Measurements from ENCODE around the gene SLC6A3.
"Not testable (repeated sequence)": the region's sequence is repeated elsewhere in the genome, so short reads cannot be mapped to it uniquely, and the experiment has no call there.

The SLC6A3 gene

DNA sequence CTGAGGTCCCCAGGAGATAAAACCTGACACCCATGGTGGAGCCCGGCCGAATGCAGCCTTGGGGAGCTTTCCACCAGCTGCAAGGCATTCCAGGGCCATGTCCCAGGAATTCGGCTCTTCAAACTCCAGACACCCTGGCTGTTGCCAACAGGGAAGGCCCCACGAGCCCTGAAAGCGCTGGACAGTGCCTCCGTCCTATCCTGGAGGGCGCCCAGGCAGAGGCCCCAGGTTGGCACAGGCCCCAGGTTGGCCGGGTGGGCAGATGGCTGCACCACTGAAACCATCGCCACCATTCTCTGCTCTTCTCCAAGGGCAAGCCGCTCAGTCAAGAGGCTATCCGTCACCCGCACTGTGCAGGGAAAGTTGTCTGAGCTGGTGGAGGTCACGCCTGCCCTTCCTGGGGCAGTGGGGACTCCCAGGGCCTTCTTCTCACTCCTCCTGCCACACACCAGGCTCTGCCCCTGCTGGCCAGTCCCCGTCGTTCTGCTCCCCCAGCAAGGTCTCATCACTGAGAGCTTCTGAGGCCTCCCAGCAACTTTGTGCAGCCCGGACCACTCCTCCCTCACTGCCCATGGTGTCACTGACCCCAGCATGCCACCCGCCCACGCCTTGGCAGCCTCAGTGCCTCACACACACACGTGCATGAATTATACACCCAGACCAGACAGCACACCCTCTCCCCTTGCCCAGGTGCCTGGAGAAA is 21.2 kb downstream of the SLC6A3 start:
- no peak for TF ChIP-seq CTCF (IDR thresholded peaks at IDR 0.05; ENCODE audit: low read depth, low read length, missing control alignments)
- no peak for DNase-seq (ENCODE audit: extremely low read depth, low read depth)
- H3K4me3 ChIP-seq (replicated peaks; ENCODE audit: low read depth, low read length), result no peak overlapping the region

DNA sequence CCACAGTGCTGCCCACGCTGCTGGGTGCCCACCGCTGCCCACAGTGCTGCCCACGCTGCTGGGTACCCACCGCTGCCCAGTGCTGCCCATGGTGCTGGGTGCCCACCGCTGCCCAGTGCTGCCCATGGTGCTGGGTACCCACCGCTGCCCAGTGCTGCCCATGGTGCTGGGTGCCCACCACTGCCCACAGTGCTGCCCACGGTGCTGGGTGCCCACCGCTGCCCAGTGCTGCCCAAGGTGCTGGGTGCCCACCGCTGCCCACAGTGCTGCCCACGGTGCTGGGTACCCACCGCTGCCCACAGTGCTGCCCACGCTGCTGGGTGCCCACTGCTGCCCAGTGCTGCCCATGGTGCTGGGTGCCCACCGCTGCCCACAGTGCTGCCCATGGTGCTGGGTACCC is 22.7 kb downstream of the SLC6A3 start:
- not testable (repeated sequence) for DNase-seq (ENCODE audit: extremely low read depth, low read depth); H3K4me3 ChIP-seq (replicated peaks; ENCODE audit: low read depth, low read length)

DNA sequence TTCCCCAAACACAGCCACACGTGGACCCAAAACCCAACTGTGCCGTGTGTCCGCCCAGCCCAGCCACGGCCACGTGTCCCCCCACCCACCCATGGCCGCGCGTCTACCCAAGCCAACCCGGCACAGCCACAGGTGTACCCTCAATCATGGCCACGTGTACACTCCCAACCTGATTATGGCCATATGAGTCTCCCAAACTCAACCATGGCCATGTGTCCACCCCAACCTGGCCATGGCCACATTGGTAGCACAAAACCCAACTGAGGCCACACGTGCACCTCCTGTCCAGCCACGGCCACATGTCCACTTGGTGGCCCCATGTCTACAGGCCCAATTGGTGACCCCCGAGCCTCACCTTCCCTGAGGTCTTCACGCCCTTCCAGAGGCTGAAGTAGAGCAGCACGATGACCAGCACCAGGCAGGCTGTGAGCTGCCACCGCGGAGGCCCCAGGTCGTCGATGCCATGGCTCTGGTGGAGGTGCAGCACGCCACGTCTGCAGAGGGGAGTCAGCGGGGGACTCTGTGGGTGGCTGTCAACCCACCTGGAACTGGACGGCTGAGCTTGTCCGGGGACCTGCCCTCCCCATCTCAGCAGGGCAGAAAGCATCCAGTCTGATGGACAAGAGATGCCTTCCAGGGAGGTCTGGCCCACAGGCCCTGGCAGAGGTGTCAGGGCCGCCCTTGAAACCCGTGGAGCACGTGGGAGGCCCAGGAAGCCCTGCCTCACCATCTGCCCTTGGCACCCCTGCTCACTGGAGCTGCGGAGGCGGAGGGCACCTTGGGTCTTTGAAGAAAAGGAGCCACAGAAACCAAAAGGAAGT is 23.5 kb downstream of the SLC6A3 start:
- H3K4me3 ChIP-seq (replicated peaks; ENCODE audit: low read depth, low read length), result no peak overlapping the region
- no peak for TF ChIP-seq CTCF (IDR thresholded peaks at IDR 0.05; ENCODE audit: low read depth, low read length, missing control alignments)
- no peak for DNase-seq (ENCODE audit: extremely low read depth, low read depth)

DNA sequence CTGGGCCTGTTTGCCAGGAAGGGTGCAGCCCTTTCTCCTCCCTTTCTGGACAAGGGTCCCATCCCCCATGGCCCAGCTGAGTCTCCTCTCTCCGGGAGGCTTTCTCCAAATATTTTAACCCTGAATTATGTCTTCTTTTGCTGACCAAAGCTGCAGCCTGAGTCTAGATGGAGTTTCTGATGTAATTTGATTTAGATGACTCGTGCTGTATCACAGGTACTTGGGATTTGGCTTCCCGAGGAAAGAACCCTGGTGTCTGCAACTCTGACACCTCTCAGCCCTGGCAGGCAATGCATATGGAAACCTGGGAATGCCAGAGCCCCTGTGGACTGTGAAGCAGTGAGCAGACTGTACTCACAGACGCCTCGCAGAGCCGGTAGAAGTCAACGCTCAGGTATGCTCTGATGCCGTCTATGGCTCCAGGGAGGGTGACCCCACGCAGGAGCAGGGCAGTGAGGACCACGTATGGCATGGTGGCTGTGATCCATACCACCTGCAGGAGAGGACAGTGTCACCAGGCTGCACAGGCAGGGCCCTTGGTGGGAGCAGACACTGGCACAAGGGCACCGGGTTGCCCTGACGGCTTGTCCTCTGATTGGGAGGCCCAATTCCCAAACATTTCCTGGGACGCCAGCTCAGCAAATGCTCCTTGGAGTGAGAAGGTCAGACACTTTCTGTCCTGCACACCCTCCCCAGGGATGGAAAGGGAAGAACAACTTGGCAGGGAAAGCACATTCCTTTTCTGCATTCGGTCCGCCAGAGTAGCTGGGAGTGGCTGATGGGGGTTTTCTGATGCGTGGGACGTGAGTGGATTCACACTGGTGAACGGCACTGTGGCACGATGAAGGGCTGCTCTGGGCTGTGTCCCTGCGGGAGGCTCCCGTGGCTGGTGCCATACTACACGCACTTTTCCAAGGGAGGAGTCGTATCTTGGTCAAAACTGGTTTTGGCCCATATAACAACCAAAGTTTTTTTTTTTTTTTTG is 24.7 kb downstream of the SLC6A3 start:
- no peak for TF ChIP-seq CTCF (IDR thresholded peaks at IDR 0.05; ENCODE audit: low read depth, low read length, missing control alignments)

GRCh38 chr5:1419476-1420210 is 25.6 kb downstream of the SLC6A3 start:
- H3K4me3 ChIP-seq (replicated peaks; ENCODE audit: low read depth, low read length), result no peak overlapping the region
- TF ChIP-seq CTCF (IDR thresholded peaks at IDR 0.05; ENCODE audit: low read depth, low read length, missing control alignments), result no peak
- no peak for DNase-seq (ENCODE audit: extremely low read depth, low read depth)

More for the DNA sequence above, 24.7 kb downstream of the SLC6A3 start:
- no peak for DNase-seq (ENCODE audit: extremely low read depth, low read depth)
- H3K4me3 ChIP-seq (replicated peaks; ENCODE audit: low read depth, low read length), result no peak overlapping the region

DNA sequence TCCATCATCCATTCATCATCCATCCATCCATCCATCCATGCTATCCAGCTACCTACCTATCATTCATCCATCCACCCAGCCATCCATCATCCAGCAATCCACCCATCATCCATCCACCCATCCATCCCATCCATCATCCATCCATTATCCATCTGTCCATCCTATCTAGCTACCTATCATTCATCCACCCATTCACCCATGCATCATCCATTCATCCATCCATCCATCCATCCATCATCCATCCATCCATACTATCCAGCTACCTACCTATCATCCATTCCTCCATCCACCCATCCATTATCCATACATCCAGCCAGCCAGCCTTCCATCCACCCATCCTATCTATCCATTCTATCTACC is 26.3 kb downstream of the SLC6A3 start:
- DNase-seq (ENCODE audit: extremely low read depth, low read depth), result no peak
- H3K4me3 ChIP-seq (replicated peaks; ENCODE audit: low read depth, low read length), result no peak overlapping the region
- no peak for TF ChIP-seq CTCF (IDR thresholded peaks at IDR 0.05; ENCODE audit: low read depth, low read length, missing control alignments)
